Thyroid gland (tissue), 4 donors: ENCODE measurements around the gene CISD2. TPM values are rescaled to one million over a fixed set of nuclear protein-coding genes. Genes with fewer than 3 reads are reported as not detected.
A peak's percentile ranks its signal among the peaks of the same experiment; 100 is the strongest.

Experiments used
- DNase-seq, 2 donors: peaks; one replicate each; pipeline ENCODE4 v3.0.0-alpha.2; 2019
- H3K27ac ChIP-seq, 3 donors: fragments of 200-600 bp; sonication (generic); 1 replicate in 2 of 3; 2 replicates in 1 of 3; pipeline ENCODE4 v1.5.1; 2016 to 2019; ENCODE audit warnings: mild to moderate bottlenecking in 1 of 3, moderate library complexity in 1 of 3
- H3K27me3 ChIP-seq: fragments of 200-600 bp; sonication (generic); one replicate; pipeline ENCODE4 v1.5.1; 2019
- H3K36me3 ChIP-seq, 2 donors: fragments of 200-600 bp; sonication (generic); one replicate each; pipeline ENCODE4 v1.5.1; 2016 to 2019
- H3K4me1 ChIP-seq, 2 donors: fragments of 200-600 bp; sonication (generic); one replicate each; pipeline ENCODE4 v1.5.1; 2017 to 2019
- H3K4me3 ChIP-seq, 3 donors: fragments of 200-600 bp; sonication (generic); replicated peaks in 1 of 3; 1 replicate in 2 of 3; 2 replicates in 1 of 3; pipeline ENCODE4 v1.5.1; 2016; ENCODE audit warnings: mild to moderate bottlenecking in 1 of 3
- H3K9me3 ChIP-seq: fragments of 200-600 bp; sonication (generic); one replicate; pipeline ENCODE4 v1.5.1; 2017
- POLR2A ChIP-seq, 2 donors: fragments of 450-650 bp; IDR thresholded peaks; one replicate each; pipeline ENCODE4 v1.6.1; 2017; ENCODE audit warnings: antibody characterized with exemption in 2 of 2, mild to moderate bottlenecking in 2 of 2, moderate library complexity in 1 of 2
- WGBS, 2 donors: methylation state at CpG; one replicate each; pipeline ENCODE4 v1.1.5; 2017; 5-methylcytosine and 5-hydroxymethylcytosine counted together
- intact Hi-C: fragments of 100-400 bp; cut with DNase I; formaldehyde crosslinking; loops from one replicate; pipeline ENCODE4 v1.15.1; 2023
- total RNA-seq, 4 donors: library from RNA; depleted of rRNA; stranded (reverse); fragments of >200 nt; gene quantifications; one replicate each; pipeline ENCODE4 v1.2.3, GENCODE V29; 2016
- TF ChIP-seq, protein P1 (sequence below), 6 experiments: fragments of 200-600 bp in 3 of 6; fragments of 450-650 bp in 3 of 6; sonication (generic) in 3 of 6; IDR thresholded peaks; one replicate each; pipeline ENCODE4 v1.5.1; 2016 to 2019; ENCODE audit warnings: antibody characterized with exemption in 6 of 6, mild to moderate bottlenecking in 2 of 6, inconsistent platforms in 1 of 6, moderate library complexity in 1 of 6

CISD2 gene
- total RNA-seq, 4 donors from 2014 or later = 29.3 to 37.0 (median 33.7) TPM

DNA sequence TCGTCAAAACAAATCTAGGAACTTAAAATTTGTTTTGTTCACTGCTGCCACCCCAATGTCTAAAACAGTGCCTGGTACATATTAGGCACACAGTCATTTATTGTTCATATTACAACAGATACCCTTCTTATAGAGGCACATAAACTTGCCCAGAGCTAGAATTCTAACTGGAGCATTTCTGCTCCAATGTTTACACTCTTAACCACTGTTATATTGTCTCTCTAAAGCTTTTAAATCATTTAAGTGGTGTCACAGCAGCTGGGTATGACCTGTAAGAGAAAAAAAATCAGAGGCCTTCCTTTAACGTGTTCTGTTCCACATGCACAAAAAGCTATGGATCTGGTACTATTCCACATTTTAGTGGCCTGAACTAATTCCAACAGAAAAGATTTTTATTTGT lies 44.4 kb upstream of the CISD2 start:
- peak overlapping the region; percentile 100 for H3K27ac ChIP-seq
- H3K4me3 ChIP-seq = peak overlapping the region in 2 of 3 donors; percentile 96 to 99
- 16 to 22% methylated on average over 2 of the region's 2 CpGs for WGBS, 2 donors
- TF ChIP-seq, protein P1, sequence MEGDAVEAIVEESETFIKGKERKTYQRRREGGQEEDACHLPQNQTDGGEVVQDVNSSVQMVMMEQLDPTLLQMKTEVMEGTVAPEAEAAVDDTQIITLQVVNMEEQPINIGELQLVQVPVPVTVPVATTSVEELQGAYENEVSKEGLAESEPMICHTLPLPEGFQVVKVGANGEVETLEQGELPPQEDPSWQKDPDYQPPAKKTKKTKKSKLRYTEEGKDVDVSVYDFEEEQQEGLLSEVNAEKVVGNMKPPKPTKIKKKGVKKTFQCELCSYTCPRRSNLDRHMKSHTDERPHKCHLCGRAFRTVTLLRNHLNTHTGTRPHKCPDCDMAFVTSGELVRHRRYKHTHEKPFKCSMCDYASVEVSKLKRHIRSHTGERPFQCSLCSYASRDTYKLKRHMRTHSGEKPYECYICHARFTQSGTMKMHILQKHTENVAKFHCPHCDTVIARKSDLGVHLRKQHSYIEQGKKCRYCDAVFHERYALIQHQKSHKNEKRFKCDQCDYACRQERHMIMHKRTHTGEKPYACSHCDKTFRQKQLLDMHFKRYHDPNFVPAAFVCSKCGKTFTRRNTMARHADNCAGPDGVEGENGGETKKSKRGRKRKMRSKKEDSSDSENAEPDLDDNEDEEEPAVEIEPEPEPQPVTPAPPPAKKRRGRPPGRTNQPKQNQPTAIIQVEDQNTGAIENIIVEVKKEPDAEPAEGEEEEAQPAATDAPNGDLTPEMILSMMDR (IDR thresholded peaks at IDR 0.05) = no peak
- no peak for TF ChIP-seq POLR2A (IDR thresholded peaks at IDR 0.05)
- peaks cover 43 to 44% of the 10 kb centered on the region in 2 donors for H3K4me1 ChIP-seq
- no peaks in the 10 kb centered on the region for H3K27me3 ChIP-seq
- intact Hi-C loops = no loop called here
- no peak for DNase-seq
- H3K36me3 ChIP-seq = no peaks in the 10 kb centered on the region
- H3K9me3 ChIP-seq = no peaks in the 10 kb centered on the region

DNA sequence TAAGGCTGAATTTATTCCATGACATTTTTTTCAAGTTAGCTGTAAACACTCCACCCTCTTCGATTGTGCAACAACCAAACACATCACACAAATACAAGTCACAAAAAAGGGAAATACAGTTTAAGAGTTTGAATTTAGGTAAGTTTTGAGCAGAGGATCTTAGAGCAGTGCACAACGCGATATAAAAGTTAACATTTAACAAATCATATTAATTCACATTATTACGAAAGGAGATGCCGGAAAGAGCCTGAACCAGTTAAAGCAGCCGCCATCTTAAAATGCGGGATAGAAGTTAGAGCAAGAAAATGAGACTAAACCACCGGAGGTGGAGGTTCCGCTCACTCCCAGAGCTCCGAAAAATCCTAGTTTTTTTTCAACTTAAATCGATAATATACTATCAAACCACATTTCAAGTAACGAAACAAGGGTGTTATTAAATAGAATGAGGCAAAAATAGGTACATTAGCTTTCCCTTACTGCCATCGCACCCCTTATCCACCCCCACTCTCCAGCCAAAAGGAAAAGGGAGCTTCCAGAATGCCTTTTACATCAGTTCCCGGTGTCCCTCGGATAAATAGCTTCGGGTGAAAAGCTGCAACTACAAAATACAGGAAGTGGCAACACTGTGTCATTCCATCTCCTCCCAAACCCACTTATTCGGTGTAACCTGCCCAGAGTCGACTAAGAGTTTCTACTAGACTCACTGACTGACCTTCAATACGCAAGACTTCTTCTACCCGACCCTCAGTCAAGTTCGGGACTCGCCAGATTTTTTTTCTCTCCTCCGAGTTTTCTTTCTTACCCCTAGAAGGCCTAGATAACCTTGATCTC lies 43.3 kb upstream of the CISD2 start:
- intact Hi-C loops = loop anchor here (5.0 kb wide), 1 partner anchor 42 kb away; the partner anchor contains the start of gene CISD2
- H3K4me3 ChIP-seq = peak overlapping the region; percentile 89 to 99 (median 96)
- no peaks in the 10 kb centered on the region for H3K36me3 ChIP-seq
- H3K27ac ChIP-seq = peak overlapping the region; percentile 100
- 1% methylated on average over 23 of the region's 23 CpGs for WGBS, 2 donors
- H3K9me3 ChIP-seq = no peaks in the 10 kb centered on the region
- H3K4me1 ChIP-seq = peaks cover 35 to 42% of the 10 kb centered on the region in 2 donors
- H3K27me3 ChIP-seq = no peaks in the 10 kb centered on the region
- peak in 1 of 2 donors; percentile 43 for TF ChIP-seq POLR2A (IDR thresholded peaks at IDR 0.05)
- TF ChIP-seq, protein P1 (IDR thresholded peaks at IDR 0.05) = no peak
- DNase-seq = peak; percentile 14 to 21

DNA sequence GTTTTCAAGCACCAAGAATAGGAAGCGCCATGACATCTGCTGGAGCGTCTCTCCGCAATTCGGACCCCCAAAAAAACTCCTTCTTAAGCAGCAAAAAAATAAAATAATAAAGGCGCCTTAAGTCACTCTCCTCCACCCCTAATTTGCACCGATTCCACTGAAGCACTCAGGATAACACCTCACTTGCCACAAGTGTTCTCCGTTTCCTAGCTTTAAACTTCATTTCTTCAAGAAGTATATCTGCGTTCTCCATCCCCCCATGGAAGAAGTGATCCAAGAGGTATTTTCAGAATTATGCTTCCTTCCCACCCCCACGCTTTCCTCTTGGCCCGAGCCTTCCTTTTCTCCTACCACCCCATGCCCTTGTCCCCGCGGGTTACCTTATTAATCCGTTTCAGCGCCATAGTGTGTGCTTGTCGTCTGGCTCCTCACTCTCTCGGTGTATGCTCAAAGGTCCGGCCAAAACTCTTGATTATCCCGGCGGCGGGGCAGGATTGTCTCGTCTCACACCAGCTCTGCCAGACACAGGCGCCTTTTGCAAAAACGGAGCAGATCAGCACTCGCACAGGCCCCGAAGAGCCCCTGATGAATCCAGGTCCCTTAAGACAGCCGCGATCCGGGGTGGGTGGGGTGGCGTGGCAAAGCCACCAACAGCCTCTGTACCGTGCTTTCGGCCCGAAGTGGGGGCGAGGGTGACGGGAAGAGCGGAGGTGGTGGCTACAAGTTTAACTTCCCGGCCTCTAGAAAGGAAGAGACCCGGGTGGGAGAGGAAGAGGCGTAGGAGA lies 42.5 kb upstream of the CISD2 start:
- DNase-seq = no peak
- Histone ChIP-seq H3K9me3 (no peaks in the 10 kb centered on the region), H3K4me1 (peaks cover 31 to 40% of the 10 kb centered on the region in 2 donors), H3K36me3 (no peaks in the 10 kb centered on the region), H3K4me3 (peak overlapping the region; percentile 89 to 99 (median 96)), H3K27ac (peak overlapping the region; percentile 100), H3K27me3 (no peaks in the 10 kb centered on the region)
- 0 to 1% methylated on average over 38 of the region's 38 CpGs for WGBS, 2 donors
- intact Hi-C loops = loop anchor here (5.0 kb wide), 1 partner anchor 41 kb away; the partner anchor contains the start of gene CISD2
- TF ChIP-seq, protein P1 (IDR thresholded peaks at IDR 0.05) = no peak
- TF ChIP-seq POLR2A (IDR thresholded peaks at IDR 0.05) = no peak

DNA sequence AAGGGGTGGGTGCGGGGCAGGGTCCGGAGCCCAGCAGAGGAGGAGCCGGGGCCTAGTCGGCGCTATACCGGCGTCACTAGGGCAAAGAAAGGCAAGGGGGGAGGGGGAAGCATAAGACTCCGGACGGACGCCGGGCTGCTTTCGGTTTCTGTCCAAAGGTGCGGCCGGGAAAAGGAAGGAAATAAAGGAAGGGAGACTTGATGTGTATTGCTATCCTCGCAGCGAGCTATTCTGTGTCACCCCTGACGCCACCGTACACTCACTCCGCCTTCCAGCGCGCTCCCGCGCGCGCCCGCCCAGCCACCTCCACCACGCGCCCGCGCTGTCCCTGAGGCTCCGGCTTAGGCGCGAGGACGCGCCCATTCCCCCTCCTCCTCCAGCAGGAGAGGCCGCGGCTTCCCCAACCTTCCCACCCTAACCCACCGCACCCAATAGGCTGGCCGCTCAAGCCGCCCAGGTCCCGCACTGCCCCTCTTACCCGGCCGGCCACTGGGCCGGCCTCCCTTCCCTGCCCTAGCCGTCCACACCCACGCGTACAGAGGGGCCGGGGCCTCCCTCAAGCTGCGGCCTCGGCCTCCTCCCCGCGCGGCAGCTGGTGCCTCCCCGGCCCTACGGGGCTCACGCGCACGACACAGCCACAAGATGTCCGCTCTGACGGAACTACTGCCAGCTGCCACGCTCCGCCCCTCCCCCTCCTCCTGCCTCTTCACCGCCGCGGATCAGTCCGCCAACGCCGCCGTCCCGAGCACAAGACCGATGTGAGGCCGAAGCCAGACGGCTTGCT lies 41.7 kb upstream of the CISD2 start, which contains the start of gene UBE2D3:
TSS of gene UBE2D3 (minus strand) at position 662 of the 784 bp plus-strand sequence. CDS start 1,043 bp downstream, outside the sequence.
- Histone ChIP-seq H3K36me3 (no peaks in the 10 kb centered on the region), H3K27me3 (no peaks in the 10 kb centered on the region), H3K4me1 (peaks cover 25 to 33% of the 10 kb centered on the region in 2 donors), H3K9me3 (no peaks in the 10 kb centered on the region), H3K4me3 (peak within 1 kb of the TSS; percentile 89 to 99 (median 96)), H3K27ac (peak within 1 kb of the TSS; percentile 100)
- 1 to 2% methylated on average over 25 to 37 of the region's 73 CpGs for WGBS, 2 donors
- intact Hi-C loops = loop anchor here (5.0 kb wide), 1 partner anchor 40 kb away; the partner anchor contains the start of gene CISD2
- peak; percentile 93 for DNase-seq
- peak; percentile 85 to 92 for TF ChIP-seq POLR2A (IDR thresholded peaks at IDR 0.05)
- TF ChIP-seq, protein P1 (IDR thresholded peaks at IDR 0.05) = peak in 1 of 6 experiments; percentile 8
